ENCODE data around the gene CTNND2.
"Not testable (repeated sequence)": the region's sequence is repeated elsewhere in the genome, so short reads cannot be mapped to it uniquely, and the experiment has no call there.

CTNND2 gene

GRCh38 chr5:11459716-11460115 is 444.5 kb downstream of the CTNND2 start:
- no peak for DNase-seq

- no peak for DNase-seq
Measured at GRCh38 chr5:11455505-11455904, 448.7 kb downstream of the CTNND2 start.

DNA sequence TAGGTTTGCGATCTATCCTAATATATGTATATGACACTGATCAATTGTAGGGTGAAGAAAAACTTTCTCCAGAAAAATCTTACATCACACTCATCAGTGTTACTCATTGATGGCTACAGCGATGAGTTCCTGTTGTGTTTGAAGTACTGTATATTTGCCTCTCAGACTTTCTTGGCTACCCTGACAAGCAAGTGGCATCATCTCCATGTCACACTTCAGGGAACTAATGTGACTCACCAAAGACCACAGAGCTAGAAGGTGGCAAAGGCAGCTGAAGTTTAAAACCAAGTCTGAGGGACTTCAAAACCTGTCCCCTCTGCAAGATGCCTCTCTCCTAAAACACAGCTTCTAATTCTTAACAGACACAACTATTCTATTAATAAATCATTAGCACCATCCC is 451.4 kb downstream of the CTNND2 start:
- DNase-seq: no peak

- no peak for DNase-seq
Measured at GRCh38 chr5:11449966-11450365, 454.3 kb downstream of the CTNND2 start.

- DNase-seq: no peak
Measured at GRCh38 chr5:11449217-11449616, 455.0 kb downstream of the CTNND2 start.

- DNase-seq: no peak
Measured at GRCh38 chr5:11443831-11444230, 460.4 kb downstream of the CTNND2 start.

GRCh38 chr5:11432116-11432515 is 472.1 kb downstream of the CTNND2 start:
- no peak for DNase-seq

DNA sequence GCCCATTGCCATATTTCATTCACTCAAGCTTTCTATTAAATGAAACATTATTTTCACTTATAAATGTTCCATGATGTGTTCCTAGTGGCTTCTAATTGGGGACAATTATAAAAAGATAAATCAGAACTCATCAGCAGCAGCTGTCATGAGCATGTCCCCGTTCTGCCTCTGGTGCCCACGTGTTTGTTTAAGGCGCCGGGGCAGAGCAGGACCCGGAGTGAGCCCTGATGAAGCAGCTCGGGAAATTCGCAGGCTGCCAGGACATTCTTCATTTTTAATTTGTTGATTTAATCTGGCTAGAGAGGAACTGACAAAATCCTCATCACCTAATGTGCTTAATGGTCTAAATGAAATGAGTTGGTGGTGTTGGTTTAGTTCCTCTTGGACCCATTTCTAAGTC is 475.0 kb downstream of the CTNND2 start:
- DNase-seq: no peak

DNA sequence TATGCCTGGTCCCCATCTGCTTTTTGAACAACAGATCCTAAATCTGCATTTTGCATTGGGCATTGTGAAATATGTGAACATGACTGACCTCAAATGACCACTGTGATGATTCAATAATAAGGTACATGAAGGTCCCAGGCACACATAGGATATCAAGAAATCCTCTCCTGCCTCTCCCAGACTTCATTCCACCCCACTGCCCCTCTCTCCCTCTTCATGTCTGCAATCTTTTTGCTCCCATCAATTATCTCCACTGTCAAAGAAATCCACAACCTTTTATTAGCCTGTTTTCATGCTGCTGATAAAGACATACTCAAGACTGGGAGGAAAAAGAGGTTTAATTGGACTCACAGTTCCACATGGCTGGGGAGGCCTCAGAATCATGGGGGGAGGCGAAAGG is 476.7 kb downstream of the CTNND2 start:
- no peak for DNase-seq

- no peak for DNase-seq
Measured at GRCh38 chr5:11426442-11426841, 477.8 kb downstream of the CTNND2 start.

DNA sequence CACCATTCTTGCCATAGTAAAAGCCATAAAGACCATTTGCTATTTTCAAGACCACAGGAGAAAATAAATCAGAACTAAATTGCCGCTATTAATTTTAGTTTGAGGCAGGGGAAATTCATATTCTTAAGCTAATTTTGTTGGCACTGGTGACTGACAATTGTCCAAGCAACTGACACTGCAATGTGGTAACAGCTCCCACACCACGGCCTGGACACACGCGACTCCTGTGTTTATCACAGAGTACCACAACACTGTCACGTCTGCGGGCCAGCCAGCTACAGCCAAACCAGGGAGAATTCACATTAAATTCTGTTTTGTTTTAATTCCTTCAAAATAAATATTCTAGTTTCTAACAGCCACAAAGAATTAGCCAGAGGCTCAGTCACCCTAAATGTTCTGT is 481.9 kb downstream of the CTNND2 start:
- no peak for DNase-seq

DNA sequence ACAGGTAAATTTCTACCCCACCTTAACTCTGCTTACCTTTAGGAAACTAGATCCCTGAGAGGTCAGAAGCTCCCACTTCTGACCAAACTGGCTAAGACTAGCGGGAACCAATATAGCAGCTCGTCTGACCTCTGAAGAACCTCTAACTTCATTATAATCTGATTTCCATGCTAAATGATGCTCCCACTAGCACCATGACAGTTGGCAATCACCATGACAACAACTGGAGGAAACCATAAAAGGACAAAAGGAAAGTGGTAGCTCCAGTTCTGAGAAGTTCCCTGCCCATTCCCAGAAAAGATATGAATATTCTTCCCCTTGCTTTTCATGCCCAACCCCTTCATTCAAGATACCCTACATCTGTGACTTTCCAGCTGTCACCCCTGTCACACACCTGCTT is 483.3 kb downstream of the CTNND2 start:
- no peak for DNase-seq

- DNase-seq: peak in 1 of 14 donors; percentile 3
Measured at GRCh38 chr5:11415751-11416150, 488.5 kb downstream of the CTNND2 start.

DNA sequence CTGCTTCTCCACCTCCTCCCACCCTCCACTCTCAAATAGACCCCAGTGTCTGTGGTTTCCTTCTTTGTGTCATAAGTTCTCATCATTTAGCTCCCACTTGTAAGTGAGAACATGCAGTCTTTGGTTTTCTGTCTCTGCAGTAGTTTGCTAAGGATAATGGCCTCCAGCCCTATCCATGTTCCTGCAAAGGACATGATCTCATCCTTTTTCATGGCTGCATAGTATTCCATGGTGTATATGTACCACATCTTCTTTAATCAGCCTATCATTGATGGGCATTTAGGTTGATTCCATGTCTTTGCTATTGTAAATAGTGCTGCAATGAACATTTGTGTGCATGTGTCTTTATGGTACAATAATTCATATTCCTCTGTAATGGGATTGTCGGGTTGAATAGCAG is 489.5 kb downstream of the CTNND2 start:
- not testable (repeated sequence) for DNase-seq

DNA sequence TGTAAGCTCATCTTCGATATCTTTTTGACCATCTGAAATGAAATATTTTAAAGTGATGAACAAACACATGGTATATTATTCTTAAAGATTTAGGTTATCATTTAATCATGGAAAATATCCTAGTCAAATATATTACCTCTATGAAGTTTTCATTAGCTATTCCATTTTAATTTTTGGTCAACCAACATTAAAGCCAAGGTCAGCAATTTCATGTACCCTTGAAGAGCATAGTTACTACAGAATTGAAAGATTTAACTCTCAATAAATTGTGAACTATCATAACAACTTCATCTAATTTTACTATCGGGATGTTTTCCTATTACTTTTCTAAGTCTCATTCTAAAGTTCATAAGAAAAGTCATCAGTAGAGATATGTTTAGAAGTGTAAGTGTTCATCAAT is 492.6 kb downstream of the CTNND2 start:
- DNase-seq: no peak

- DNase-seq: peak in 2 of 14 donors; percentile 15 to 22
Measured at GRCh38 chr5:11407556-11408145, 496.6 kb downstream of the CTNND2 start.

- DNase-seq: no peak
Measured at GRCh38 chr5:11400316-11400715, 503.9 kb downstream of the CTNND2 start.

DNA sequence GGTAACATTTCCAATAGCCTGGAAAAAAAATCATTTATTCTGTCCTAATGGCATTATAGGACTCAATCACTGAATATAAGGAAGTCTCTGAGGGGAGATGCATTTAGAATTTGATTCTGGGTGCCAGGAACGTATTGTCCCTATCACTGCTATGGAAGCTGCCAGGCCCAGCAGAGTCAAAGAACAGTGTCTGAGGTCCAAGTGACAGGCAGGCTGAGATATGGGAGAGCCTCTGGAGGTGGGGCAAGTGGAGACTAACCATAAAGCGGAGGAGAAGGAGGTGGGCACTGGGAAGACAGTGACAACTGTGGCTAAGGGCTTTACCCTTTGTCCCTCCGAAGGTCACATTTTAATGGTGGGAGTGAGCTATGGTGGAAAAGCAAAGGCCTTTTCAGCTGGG is 505.5 kb downstream of the CTNND2 start:
- DNase-seq: no peak

GRCh38 chr5:11397549-11397948 is 506.7 kb downstream of the CTNND2 start:
- no peak for DNase-seq

DNA sequence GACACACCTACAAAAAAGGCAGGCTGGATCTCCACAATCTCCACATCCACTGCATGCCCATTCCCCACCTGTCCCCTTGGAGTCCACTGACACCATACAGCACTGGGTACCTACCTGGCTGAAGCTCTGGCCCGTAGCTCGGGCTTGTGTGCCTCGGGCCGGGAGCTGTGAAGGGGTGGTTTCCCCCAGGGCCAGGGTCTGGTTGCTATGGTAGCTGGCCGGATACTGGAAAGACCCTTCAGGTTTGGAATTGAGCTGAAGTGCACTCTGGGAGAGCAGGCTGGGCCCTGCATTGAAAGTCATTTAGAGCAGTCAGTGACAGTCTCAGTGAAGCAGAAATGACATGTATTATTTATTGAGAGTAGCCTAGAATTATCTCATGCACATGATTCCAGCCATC is 507.3 kb downstream of the CTNND2 start:
- no peak for DNase-seq

DNA sequence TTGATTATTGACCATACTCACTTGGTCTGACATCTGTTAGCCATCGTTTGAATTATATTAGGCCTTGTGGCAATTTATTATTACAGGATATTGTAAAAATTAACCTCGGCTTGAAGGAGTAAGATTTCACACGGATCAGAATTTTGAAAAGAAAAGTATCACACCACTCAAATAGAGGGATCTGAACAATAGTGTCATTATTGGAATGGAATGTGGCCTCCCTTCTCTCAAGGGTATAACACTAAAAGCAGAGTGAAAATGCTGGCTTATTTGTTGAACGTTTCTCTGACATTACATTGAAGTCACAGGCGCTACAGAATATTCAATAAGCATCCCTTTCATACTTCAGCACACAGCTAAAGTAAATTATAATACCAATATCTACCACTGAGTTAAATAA is 509.3 kb downstream of the CTNND2 start:
- no peak for DNase-seq

- DNase-seq: peak in 5 of 14 donors; percentile 10 to 74 (median 37)
Measured at GRCh38 chr5:11390291-11390767, 513.9 kb downstream of the CTNND2 start.

DNA sequence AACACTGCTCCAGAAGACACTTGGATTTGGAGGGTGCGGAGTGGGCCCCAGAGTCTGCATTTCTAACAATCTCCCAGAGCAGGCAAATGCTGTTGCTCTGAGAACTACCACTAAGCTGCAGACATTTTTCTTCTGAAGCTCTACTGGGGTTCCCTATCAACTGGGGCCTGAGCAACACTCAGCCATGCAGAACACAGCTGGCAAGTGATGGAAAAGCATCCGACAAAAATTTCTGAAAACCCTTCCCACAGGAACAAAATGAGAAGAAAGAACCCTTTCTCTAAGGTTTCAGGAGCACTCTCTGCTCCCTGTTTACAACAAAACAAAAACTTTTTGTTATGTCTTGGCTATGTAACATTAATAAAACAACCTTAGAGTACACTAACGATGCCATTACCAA is 516.9 kb downstream of the CTNND2 start:
- DNase-seq: peak in 1 of 14 donors; percentile 31

GRCh38 chr5:11386398-11386797 is 517.8 kb downstream of the CTNND2 start:
- DNase-seq: no peak

GRCh38 chr5:11385901-11386293 is 518.3 kb downstream of the CTNND2 start:
- DNase-seq: peak in 12 of 14 donors; percentile 12 to 64 (median 46)
